LHCN-M2 (cell line): ENCODE data around the gene TMEM271. TPM values are rescaled to one million over a fixed set of nuclear protein-coding genes. Genes with fewer than 3 reads are reported as not detected.
"Not testable (repeated sequence)": the region's sequence is repeated elsewhere in the genome, so short reads cannot be mapped to it uniquely, and the experiment has no call there.

Experiments
- DNase-seq: peaks from one replicate; pipeline ENCODE4 v3.0.0-alpha.2; 2012; ENCODE audit warnings: low read depth
- total RNA-seq: library from RNA; depleted of rRNA; stranded (reverse); fragments of >200 nt; gene quantifications from 2 replicates; pipeline ENCODE4 v1.2.3, GENCODE V29; 2014

The TMEM271 gene
- total RNA-seq, 1 experiment from 2014 or later: not detected

DNA sequence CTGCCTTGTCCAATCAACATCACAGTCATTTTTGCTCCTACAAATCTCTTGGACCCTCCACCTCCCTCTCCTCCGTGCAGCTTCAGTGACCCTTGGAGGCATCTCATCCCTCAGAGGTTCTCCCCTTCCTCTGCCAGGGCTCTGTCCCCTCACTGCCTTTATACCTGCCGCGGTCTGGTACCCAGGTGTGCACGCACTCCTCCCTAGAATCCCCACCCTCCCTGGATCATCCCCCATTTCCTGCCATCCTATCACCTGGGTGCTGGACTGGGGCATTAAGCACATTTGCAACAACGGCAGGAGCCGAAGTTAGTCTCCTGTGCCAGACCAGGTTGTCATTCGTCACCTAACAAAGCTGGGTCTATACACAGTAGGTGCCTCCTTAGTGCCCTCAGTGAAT lies 10.1 kb downstream of the TMEM271 start:
- DNase-seq: no peak

DNA sequence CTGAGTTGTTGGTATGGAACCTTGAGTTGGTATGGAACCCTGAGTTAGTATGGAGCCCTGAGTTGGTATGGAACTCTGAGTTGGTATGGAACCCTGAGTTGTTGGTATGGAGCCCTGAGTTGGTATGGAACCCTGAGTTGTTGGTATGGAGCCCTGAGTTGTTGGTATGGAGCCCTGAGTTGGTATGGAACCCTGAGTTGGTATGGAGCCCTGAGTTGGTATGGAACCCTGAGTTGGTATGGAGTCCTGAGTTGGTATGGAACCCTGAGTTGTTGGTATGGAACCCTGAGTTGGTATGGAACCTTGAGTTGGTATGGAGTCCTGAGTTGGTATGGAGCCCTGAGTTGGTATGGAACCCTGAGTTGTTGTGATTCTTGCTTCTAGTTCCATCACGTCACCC lies 10.5 kb downstream of the TMEM271 start:
- not testable (repeated sequence) for DNase-seq

DNA sequence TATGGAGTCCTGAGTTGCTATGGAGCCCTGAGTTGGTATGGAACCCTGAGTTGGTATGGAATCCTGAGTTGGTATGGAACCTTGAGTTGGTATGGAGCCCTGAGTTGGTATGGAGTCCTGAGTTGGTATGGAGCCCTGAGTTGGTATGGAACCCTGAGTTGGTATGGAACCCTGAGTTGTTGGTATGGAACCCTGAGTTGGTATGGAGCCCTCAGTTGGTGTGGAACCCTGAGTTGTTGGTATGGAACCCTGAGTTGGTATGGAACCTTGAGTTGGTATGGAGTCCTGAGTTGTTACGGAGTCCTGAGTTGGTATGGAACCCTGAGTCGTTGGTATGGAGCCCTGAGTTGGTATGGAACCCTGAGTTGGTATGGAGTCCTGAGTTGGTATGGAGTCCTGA lies 13.6 kb downstream of the TMEM271 start:
- not testable (repeated sequence) for DNase-seq

DNA sequence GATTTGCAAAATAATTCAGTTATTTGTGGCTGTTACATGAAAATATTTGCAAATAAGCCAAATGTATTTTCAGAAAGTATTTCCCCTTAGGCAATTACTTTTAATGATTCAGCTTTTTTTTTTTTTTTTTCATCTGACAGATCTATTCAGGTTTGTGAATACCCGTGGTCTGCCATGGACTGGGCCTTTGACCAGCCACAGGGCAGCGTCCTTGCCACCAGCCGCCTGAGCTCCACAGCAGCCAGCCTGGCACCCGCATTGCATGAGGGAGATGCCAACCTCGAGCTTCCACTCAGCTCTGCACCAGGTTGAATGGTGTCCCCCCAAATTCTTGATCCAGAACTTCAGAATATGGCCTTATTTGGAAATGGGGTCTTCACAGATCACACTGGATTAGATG lies 14.7 kb downstream of the TMEM271 start:
- no peak for DNase-seq

DNA sequence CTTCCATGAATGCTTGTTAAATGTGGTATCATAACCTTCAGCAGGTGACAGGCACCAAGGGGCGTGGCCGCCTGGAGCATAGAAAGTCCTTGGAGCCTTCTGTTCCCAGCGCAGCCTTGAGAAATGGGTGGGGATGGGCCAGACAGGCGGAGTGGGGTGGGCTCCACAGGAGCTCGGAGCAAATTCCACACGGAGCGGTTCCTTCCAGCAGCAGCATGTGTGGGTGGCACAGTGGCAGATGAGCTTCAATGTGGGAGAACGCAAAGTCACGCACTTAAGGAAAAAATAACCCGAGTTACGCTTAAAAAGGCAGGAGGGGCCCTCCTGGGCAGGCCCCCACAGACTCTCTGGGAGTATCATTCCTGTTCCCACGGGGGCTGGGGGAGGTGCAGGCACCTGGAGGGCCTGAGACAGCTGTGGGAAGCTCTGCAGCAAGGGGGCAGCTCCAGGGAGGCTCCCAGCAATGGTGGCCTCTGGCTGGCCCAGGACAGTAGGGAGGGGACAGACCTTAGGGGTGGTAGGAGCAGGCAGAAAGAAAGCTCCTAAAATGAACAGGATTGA lies 15.3 kb downstream of the TMEM271 start:
- no peak for DNase-seq

DNA sequence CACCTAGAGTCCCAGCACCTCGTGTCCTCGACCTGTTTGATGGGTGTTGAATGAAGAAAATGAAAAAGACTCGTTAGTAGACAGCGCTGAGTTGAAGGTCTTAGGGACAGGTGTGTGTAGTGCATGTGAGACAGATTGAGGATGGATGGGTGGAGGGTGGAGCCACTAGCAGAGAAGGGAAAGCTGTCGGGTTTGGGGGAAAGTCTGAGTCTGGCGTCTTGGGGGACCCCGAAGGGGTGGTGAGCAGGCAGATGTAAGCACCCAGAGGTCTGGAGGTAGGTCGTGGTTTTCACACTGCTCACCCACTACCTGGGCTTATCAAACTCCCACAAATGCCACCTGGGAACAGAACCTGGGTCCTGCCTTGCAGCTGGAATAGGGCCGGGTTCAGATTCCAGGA lies 16.0 kb downstream of the TMEM271 start:
- DNase-seq: no peak

DNA sequence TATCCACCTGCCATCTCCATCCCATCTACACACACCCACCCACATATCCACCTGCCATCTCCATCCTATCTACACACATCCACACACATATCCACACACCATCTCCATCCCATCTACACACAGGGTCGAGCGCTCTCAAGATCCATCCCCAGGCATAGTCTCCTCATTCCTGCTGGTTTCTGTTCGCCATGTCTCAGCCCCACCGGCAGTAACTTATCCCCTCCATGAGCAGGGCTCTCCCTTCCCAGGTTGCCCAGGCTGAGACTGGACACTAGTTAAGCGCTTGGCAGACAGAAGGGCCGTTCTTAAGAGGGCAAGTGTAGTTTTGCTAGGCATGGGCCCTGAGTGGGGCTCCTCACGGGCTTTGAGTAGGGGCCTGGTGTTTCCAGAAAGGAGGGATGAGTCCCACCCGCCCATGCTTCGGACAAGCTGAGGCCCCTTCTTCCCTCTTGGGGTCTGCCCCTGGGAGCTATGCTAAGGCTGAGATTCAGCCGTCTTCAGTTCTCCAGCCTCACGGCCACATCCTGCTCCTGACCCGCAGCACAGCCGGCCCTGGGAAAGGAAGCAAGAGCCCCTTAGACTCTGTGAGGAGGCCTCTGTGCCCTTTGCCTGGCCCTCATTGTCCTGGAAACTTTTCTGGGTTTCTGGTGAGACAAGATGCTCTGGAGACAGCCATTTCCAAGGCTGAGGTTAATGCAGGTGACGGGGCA lies 20.4 kb downstream of the TMEM271 start:
- no peak for DNase-seq

DNA sequence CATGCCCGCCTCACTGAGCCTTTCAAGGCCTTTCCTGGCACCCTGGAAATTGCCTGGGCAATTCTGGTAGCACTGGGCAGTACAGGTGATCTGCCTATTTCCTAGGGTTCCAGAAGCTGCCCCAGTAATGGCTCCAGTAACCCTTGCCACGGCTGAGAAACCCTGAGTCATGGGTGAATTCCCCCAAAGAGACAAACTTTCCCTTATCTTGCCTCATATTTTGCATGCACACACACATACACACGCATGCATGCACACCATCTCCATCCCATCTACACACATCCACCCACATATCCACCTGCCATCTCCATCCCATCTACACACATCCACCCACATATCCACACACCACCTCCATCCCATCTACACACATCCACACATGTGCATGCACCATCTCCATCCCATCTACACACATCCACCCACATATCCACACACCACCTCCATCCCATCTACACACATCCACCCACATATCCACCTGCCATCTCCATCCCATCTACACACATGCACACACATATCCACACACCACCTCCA lies 21.2 kb downstream of the TMEM271 start:
- DNase-seq: not testable (repeated sequence)

DNA sequence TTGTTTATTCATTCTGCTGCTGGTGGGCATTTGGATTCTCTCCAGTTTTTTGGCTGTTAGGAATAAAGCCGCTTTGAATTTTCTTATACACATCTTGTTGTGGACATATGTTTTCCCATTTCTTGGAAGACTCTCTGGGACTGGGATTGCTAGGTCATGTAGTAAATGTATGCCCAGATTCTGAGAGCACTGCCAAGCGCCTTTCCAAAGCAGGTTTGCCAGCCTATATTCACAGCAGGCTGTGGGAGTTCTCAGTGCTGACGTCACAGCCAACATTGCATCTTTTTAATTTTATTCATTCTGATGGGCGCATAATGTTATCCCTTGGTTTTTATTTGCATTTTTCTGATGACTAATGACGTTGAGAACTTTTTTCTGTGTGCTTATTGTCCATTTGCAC lies 24.1 kb downstream of the TMEM271 start:
- DNase-seq: no peak

DNA sequence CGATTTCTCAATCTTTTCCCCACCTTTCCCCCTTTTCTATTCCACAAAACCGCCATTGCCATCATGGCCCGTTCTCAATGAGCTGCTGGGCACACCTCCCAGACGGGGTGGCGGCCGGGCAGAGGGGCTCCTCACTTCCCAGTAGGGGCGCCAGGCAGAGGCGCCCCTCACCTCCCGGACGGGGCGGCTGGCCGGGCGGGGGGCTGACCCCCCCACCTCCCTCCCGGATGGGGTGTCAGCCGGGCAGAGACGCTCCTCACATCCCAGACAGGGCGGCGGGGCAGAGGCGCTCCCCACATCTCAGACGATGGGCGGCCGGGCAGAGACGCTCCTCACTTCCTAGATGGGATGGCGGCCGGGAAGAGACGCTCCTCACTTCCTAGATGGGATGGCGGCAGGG lies 25.8 kb downstream of the TMEM271 start:
- not testable (repeated sequence) for DNase-seq

DNA sequence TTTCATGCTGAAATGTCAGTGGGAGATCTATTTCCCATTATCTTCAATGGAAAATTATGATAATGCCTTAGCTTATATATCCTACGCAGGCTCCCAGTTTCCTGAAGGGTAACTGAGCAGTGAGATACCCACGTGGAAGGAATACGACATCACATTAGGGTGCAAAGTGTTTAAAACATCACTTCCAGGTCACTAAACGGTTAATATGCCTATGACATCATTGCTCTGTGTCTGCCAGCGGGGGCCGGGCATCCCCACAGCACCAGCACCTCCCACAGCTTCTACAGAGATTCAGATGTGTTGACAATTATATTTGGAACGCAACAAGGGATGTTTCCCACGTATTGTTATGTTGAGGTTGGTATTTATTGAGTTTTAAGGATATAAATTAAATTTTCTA lies 27.1 kb downstream of the TMEM271 start:
- DNase-seq: no peak

DNA sequence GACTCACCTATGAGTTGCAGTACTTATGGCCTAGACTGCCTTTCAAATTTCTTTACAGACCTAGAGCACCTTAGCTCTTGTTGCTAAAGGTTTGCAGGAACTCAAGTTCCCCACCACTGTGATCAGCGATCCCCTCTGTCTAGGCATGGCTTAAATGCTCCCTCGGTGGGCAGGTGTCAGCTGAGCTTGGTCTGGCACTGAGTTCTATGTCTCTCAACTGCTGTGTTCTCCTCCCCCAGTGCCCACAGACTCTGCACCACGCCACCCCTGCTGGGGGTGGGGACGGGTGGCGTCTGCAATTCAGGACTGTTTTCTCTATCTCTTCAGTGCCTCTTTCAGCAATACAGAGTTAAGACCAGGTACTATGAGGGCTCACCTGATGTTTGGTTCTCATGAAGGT lies 30.5 kb downstream of the TMEM271 start:
- DNase-seq: no peak

DNA sequence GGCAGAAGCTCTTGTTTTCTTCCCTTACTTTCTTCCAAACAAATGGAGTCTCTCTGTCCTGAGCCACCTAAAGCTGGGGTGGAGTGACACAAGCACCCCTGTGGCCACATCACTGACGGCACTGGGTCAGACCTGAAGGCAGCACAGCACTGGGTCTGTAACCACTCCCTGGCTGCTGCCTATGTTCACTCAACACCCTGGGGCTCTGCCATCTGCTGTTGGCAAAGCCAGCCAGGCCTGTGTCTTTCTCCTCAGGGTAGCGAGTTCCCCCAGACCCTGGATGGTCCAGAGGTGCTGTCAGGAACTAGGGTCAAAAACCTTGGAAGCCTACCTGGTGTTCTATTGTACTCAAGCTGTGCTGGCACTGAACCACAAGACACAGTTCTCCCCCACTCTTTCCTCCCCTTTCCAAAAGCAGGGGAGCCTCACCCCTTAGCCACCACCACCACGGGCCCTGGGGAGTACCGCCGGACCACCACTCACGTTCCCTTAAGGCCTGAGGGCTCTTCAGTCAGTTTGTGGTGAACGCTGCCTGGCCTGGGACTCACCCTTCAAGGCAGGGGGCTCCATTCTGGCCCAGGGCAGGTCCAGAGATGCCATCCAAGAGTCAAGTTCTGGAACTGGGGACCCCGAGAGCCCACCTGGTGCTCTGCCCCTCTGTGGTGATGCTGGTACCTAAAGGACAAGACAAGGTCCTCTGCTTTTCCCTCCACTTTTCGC lies 31.5 kb downstream of the TMEM271 start:
- no peak for DNase-seq

DNA sequence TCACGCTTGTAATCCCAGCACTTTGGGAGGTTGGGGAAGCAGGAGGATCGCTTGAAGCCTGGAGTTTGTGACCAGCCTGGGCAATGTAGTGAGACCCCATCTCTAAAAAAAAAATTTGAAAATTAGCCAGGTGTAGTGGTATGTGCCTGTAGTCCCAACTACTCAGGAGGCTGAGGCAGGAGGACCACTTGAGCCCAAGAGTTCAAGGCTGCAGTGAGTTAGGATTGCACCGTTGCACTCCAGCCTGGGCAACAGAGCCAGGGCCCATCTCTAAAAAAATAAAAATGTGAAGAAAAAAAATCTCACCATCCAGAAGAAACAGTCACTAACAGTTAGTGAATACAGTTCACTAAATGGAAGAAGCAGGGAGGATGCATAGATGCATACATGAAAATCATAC lies 34.8 kb downstream of the TMEM271 start:
- DNase-seq: no peak

DNA sequence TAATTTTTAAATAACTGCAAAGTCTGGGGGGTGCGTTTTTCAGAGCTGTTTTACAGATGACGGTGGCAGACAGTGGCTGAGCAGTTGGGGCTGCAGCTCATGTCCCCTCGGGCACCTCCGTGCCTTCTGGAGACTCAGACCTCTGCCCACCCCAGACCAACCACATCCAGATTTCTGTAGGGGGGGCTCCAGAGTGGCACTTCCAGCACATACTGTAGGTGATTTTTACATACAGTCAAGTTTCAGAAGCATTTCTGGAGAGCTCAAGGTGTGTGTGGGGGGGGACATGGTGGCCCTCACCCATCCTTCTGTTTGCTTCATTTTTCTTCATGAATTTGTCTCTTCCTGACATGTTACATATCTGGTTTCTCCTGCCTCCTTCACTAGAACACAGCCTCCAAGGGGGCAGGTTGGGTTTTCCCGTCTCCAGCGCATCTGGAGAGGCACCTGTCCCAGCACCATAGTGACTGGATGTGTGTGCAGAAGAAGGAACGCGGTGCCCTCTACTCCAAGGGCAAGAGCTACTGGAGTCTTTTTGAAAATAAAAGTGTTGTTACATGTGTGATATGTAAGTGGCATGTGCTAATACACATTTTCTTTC lies 37.5 kb downstream of the TMEM271 start:
- no peak for DNase-seq

DNA sequence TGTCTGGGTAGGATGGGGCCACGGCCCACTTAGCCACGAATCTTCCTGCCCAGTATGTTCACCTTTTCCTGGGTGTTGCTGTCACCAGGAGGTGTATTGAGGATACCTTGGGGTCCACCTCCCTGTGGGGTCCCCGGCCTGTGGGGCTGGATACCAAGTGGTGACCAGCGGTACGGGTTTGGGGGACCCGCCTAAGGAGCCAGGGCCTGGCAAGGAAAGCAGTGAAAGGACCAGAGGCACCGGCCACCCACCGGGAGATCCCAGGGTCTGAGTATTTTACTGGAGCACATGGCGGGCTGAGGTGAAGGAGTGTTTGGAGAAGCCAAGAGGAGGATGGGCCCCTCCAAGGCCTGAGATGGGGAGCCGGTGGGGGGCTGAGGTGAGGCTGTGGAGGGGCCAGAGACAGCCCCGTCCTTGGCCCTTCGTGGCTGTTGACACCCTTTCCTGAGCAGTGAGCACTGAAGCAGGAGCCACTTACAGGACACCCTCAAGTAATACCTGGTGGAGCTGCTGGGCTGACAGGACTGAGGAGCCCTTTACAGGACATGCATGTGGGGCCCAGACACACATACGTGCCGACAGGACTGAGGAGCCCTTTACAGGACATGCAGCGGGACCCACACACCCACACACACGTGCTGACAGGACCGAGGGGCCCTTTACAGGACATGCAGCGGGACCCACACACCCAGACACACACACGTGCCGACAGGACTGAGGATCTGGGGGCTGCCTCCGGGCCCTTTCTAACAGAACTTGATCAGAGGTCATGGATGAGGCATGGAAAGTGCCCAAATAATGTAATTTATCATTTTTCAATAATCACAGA lies 38.4 kb downstream of the TMEM271 start:
- DNase-seq: no peak

DNA sequence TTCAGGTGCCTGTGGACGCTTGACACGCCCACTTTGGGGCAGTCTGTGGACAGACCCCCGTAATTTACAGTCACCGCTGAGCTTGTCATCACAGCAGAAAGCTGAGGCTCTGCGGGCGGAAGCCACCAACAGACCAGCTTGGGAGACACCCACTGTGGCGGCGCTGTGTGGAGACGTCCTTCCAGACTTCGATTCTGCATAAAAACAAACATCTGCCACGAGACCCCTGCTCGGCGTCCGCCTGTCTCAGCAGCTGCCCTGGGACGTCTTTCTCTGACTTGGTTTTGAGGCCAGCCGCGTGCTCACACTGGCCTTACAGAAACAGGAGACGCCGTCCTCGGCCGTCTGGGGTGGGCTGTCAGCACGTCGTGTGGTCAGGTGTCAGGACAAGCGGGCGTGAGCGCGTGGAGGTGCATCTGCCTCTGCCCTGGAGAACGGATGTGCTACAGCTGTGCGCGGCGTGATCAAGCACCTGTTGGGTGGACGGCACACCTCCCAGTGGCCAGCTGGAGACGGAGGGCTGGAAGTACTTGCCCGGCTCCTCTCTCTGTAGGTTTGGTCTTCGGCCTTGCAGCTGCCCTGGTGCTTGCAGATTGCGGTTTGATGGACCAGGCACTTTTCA lies 39.6 kb downstream of the TMEM271 start:
- no peak for DNase-seq

DNA sequence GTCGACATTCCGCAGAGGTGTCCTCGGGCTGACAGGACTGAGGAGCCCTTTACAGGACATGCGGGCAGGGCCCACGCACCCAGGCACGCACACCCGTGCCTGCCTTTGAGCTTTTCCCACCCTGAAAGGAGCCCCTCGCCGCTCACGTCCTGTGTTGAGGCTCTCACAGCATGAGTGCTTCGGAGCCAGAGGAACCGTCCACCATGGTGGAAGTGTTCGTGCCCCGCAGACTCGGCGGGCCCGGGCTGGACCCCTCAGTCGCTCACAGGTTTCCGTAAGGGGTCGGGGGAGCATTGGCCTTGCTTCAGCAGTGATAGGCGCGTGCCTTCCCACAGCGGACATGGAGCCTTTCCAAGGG lies 40.2 kb downstream of the TMEM271 start:
- DNase-seq: no peak

DNA sequence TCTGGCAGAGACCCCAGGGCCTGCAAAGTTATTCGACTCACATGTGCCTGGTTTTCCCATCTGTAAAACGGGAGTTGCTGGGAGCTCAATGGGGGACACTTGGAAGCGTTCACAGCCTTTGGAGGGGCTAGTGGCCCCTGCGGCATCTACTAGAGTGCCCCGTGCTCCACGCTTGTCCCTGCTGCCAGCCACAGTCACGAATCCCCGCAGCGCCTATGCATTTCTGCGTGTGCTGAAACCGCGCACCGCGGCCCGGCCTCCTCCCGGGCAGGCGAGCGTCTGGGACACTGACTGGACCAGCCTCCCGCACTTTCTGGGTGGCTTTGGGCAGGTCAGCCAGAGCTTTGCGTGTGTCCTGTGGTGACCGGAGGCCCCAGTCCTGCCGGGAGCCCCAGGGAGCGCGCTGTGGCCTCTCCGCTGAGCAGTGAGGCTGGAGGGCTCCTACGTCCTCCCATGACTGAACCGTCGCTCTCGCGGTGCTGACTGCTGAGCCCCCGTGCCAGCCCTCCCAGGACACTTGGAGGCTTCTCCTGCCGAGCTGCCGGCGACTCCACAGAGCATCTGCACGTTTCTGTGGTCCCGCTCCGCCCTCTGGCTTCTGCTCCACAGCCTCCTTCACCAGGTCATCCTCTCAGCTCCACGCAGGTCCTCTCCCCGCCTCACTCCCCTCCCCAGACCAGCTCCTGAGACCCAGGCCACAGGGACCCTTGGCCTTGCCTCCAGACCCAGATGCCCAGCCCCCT lies 40.7 kb downstream of the TMEM271 start:
- no peak for DNase-seq

DNA sequence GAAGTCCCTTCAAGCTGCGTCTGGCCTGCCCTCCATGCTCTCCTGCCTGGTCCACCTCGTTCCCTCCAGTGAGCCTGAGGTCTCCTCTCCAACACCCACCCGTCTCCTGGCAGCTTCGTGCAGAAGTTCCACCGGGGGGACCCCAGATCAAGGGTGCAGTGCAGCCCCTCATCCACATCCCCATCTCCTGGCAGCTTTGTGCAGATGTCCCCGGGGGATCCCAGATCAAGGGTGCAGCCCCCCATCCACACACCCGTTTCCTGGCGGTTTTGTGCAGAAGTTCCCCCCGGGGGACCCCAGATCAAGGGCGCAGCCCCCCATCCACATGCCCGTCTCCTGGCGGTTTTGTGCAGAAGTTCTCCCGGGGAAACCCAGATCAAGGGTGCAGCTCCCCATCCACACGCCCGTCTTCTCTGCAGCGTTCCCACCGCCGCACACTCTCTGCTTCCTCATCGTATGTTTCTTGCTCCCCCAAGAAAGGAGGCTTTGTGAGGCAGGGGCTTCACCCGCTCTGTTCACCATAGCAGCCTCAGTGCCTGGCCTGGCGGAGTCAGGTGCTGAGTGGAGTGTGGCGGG lies 41.4 kb downstream of the TMEM271 start:
- DNase-seq: no peak
